OCI-LY1 (cell line): Measurements from ENCODE around the gene EXO1.

Experiments
- H2AFZ ChIP-seq: fragments of 200-600 bp; sonication (generic), shearing (Covaris generic); 2 replicates; pipeline ENCODE4 v1.6.0; 2014; ENCODE audit warnings: antibody characterized with exemption, mild to moderate bottlenecking, low read length
- H3F3A ChIP-seq: fragments of 200-600 bp; sonication (generic), shearing (Covaris generic); 2 replicates; pipeline ENCODE4 v1.6.0; 2014; ENCODE audit warnings: mild to moderate bottlenecking, antibody characterized with exemption, low read length, moderate library complexity; ENCODE audit not compliant: insufficient read depth
- H3K27ac ChIP-seq: fragments of 200-600 bp; sonication (generic); 2 replicates; pipeline ENCODE4 v1.5.1; 2014; ENCODE audit warnings: low read length, mixed run types, mild to moderate bottlenecking, low read depth; ENCODE audit not compliant: poor library complexity, severe bottlenecking
- H3K27me3 ChIP-seq: fragments of 200-600 bp; sonication (generic); 2 replicates; pipeline ENCODE4 v1.6.0; 2014; ENCODE audit warnings: antibody characterized with exemption, mild to moderate bottlenecking, low read length, moderate library complexity; ENCODE audit not compliant: insufficient read depth
- H3K36me3 ChIP-seq: fragments of 200-600 bp; sonication (generic); 2 replicates; pipeline ENCODE4 v1.6.1; 2014; ENCODE audit warnings: mild to moderate bottlenecking, antibody characterized with exemption, low read length, moderate library complexity, mixed read lengths; ENCODE audit not compliant: insufficient read depth
- H3K4me1 ChIP-seq: fragments of 200-600 bp; sonication (generic); 2 replicates; pipeline ENCODE4 v1.5.1; 2014; ENCODE audit warnings: mild to moderate bottlenecking, low read length, moderate library complexity; ENCODE audit not compliant: insufficient read depth, severe bottlenecking
- H3K4me2 ChIP-seq: fragments of 200-600 bp; sonication (generic), shearing (Covaris generic); 2 replicates; pipeline ENCODE4 v1.6.1; 2014; ENCODE audit warnings: low read length
- H3K4me3 ChIP-seq: fragments of 200-600 bp; sonication (generic); 2 replicates; pipeline ENCODE4 v1.5.1; 2014; ENCODE audit warnings: low read length, low read depth, mild to moderate bottlenecking, mixed read lengths; ENCODE audit not compliant: poor library complexity, severe bottlenecking
- H3K79me2 ChIP-seq: fragments of 200-600 bp; shearing (Covaris generic); 2 replicates; pipeline ENCODE4 v1.6.1; 2016; ENCODE audit warnings: mixed run types, low read length, mixed read lengths; ENCODE audit not compliant: insufficient read depth
- H3K9ac ChIP-seq: fragments of 200-600 bp; sonication (generic), shearing (Covaris generic); 2 replicates; pipeline ENCODE4 v1.6.1; 2014; ENCODE audit warnings: mild to moderate bottlenecking, low read length, mixed read lengths
- H3K9me2 ChIP-seq: fragments of 200-600 bp; sonication (generic), shearing (Covaris generic); 2 replicates; pipeline ENCODE4 v1.6.1; 2014; ENCODE audit warnings: low read depth, mild to moderate bottlenecking, low read length, mixed read lengths
- H3K9me3 ChIP-seq: fragments of 200-600 bp; shearing (Covaris generic); 2 replicates; pipeline ENCODE4 v1.6.1; 2014; ENCODE audit warnings: low read length, mixed read lengths
- H4K20me1 ChIP-seq: fragments of 200-600 bp; sonication (generic), shearing (Covaris generic); 2 replicates; pipeline ENCODE4 v1.6.0; 2016; ENCODE audit warnings: mild to moderate bottlenecking, low read length; ENCODE audit not compliant: insufficient read depth
- CTCF ChIP-seq: fragments of 200-600 bp; sonication (generic), shearing (Covaris generic); IDR thresholded peaks from 2 replicates; pipeline ENCODE4 v1.5.1; 2017; ENCODE audit warnings: mild to moderate bottlenecking, antibody characterized with exemption, low read length, moderate library complexity, mixed read lengths
- EZH2 ChIP-seq: fragments of 200-600 bp; sonication (generic), shearing (Covaris generic); IDR thresholded peaks from 2 replicates; pipeline ENCODE4 v1.8.0; 2017; ENCODE audit warnings: borderline replicate concordance, mixed run types, mild to moderate bottlenecking, antibody characterized with exemption, low read length, moderate library complexity, mixed read lengths

Gene EXO1

DNA sequence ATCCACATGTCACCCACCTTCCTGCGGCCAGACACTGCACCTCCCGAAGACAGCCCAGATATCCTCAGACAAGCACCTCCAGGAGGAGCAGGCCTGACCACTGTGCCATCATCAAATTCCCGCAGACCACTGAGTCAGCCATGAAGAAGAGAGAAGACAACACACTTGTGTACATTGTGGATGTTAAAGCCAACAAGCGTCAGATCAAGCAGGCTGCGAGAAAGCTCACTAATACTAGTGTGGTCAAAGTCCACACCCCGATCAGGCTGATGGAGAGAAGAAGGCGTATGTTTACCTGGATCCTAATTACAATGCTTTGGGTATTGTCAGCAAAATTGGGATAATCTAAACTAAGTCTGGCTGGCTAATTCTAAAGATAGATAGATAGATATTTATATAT is 68.2 kb downstream of the EXO1 start:
- Histone ChIP-seq H3K9me3 (no peaks in the 10 kb centered on the region), H3K9me2 (no peaks in the 10 kb centered on the region), H3K4me2 (no peak overlapping the region), H3K79me2 (no peaks in the 10 kb centered on the region), H4K20me1 (no peaks in the 10 kb centered on the region), H3K4me1 (no peaks in the 10 kb centered on the region), H3K27ac (no peak overlapping the region), H3F3A (no peaks in the 10 kb centered on the region), H3K4me3 (no peak overlapping the region), H3K27me3 (0 out of 2 replicates have a peak, but pooled peaks cover 4% of the 10 kb centered on the region), H2AFZ (no peak overlapping the region), H3K9ac (no peak overlapping the region), H3K36me3 (no peaks in the 10 kb centered on the region)
- TF ChIP-seq CTCF (no peak), EZH2 (no peak)

DNA sequence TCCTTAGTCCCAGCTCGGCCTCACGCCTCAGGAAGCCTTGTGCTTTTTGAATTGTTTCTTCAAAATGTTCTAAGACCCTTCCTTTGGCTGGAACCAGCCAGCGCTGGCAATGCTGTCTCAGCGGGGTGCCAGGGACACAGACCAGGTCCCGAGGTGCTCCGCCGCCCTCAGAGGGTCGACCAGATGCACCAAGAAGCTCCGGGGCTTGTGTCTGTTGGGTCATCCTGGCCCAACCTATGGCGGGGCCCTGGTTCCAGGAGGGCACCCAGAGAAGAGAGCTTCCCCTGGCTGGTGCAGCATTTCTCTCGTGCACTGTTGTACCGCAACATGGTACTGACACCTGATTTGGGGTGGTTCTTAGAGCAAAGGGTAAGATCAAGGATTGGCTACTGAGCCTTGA is 69.5 kb downstream of the EXO1 start:
- Histone ChIP-seq H3K4me3 (no peak overlapping the region), H3K27ac (no peak overlapping the region), H2AFZ (no peak overlapping the region), H3K9me2 (no peaks in the 10 kb centered on the region), H3F3A (no peaks in the 10 kb centered on the region), H3K9ac (no peak overlapping the region), H3K4me2 (no peak overlapping the region), H3K79me2 (no peaks in the 10 kb centered on the region), H4K20me1 (no peaks in the 10 kb centered on the region), H3K4me1 (no peaks in the 10 kb centered on the region), H3K27me3 (0 out of 2 replicates have a peak, but pooled peaks cover 4% of the 10 kb centered on the region), H3K9me3 (no peaks in the 10 kb centered on the region), H3K36me3 (no peaks in the 10 kb centered on the region)
- TF ChIP-seq CTCF (no peak), EZH2 (no peak)

- Histone ChIP-seq H3K36me3 (no peaks in the 10 kb centered on the region), H3K27ac (no peak overlapping the region), H2AFZ (no peak overlapping the region), H3K4me3 (no peak overlapping the region), H3K4me2 (no peak overlapping the region), H3K9ac (no peak overlapping the region), H3K9me3 (no peaks in the 10 kb centered on the region), H3K4me1 (no peaks in the 10 kb centered on the region), H3K79me2 (no peaks in the 10 kb centered on the region), H3K27me3 (0 out of 2 replicates have a peak, but pooled peaks cover 4% of the 10 kb centered on the region), H3K9me2 (no peaks in the 10 kb centered on the region), H4K20me1 (no peaks in the 10 kb centered on the region), H3F3A (no peaks in the 10 kb centered on the region)
- TF ChIP-seq CTCF (no peak), EZH2 (no peak)
These were observed 70.9 kb downstream of the EXO1 start for GRCh38 chr1:241918879-241919278.
